Amniotic stem cell (primary cell): Measurements from ENCODE around the gene VAV2.

ENCODE experiments used
- DNase-seq: peaks from one replicate; lab custom pipeline; 2025; lab: John Stamatoyannopoulos, UW

Gene VAV2

DNA sequence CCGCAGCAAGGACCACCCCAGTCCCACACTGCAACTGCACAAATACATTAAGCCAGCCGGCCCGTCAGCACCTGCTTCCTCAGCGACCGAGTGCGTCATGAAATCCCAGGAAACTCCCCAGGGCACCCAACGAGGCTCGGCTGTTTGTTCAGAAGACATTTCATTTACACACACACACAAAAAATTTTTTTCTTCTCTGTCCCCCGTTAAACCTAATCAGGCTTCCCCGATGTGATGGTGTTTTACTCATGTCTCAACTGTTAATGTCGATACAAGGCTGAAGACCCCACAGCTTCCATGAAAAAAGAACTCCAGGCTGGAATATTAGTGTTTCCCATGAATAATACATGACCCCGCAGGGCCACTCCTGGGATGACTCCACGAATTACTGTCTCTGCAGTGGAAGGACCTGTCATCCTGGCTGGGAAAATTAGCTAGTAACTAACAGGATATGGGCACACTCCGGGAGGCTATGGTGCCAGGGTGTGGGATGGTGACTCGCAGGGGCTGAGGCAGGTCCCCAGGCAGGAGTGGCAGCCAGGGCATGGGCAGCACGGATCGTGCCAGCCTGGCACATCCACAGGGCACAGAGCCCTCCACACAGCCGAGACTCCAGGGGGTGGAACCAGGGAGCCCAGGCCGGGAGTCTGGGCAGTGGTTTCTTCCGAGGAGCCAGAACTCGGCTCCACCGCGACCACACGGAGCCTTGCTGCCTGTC is 102.4 kb downstream of the VAV2 start:
- DNase-seq = no peak

DNA sequence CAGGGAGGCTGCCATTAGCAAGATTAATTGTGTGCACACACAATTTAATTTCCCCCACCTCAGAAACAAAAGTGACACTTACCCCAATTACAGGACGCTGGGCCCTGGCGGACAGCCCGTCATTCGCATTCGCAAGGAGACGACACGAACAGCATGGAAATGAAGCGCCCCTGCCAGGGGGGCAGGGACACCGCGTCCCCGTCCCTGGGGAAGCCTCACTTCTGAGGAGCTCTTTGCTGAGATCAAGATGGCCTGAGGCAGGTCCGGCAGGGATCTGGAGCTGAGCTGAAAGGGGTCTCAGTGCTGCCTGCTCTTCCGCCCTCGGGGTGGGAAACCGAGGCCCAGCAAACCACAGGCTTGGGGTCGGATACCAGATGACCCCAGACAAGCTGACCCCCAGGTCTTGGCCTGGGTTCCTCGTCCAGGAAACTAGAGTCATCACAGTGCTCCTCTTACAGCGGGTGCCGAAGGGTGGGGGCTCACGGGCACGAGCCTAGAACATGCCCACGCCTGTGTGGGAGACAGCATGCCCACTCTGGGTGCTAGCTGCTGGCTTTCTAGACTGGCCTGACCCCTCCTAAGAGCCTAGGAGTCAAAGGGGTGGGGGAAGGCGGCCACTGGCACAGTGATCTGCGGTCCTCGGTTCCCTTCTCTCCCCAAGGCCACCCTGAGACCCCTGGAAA is 103.2 kb downstream of the VAV2 start:
- DNase-seq = no peak

DNA sequence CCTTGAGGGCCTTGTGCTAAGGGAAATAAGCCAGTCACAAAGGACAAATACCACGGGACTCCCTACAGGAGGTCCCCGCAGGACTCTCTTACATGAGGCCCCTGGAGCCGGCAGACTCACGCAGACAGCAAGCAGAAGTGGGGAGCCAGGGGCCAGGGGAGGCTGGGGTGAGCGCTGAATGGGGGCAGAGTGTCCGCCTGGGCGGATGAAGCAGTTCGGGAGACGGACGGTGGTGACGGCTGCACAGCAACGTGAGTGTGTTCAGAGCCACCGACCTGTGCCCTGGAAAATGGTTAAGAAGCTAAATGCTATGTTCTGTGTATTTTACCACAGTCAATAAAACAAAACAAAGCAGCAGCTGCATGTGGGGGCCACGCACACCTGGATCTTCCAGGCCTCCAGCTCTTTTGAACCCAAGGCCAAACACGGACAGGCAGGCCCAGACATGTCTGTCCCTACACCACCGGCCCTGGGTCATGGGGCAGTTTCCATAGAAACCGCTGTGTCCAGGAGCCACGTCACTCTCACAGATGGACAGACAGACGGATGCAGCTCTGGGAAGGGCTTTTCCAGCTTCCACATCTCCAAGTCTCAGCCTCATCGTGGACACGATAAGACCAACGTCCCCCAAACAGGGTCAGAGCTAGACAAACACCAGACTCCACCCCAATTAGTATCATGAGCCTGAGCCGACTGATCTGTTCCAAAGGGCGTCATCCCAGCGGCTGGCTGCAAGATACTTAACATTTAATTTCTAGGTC is 103.9 kb downstream of the VAV2 start:
- DNase-seq = no peak

DNA sequence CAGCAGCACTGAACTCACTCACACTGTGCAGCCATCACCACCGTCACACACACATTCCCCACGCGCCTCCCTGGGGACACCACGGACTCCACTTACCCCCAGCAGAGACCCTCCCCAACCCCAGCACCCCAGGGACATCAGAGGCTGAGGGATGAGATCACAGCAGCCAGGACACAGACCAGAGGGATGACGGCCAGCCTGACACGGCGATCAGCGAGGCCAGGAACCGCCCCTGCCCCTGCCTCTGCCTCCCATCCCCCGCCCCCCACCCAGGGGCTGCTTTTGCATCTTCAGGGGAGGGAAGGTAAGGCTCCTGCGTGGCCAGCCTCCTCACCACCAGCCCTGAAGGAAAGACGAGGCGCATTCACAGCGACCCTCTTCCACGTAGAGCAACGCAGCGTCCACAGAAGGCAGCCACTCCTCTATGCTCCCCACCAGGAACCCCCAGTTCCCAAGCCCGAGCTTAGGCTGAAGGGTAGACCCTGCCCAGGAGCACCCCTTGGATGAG is 104.5 kb downstream of the VAV2 start:
- no peak for DNase-seq

DNA sequence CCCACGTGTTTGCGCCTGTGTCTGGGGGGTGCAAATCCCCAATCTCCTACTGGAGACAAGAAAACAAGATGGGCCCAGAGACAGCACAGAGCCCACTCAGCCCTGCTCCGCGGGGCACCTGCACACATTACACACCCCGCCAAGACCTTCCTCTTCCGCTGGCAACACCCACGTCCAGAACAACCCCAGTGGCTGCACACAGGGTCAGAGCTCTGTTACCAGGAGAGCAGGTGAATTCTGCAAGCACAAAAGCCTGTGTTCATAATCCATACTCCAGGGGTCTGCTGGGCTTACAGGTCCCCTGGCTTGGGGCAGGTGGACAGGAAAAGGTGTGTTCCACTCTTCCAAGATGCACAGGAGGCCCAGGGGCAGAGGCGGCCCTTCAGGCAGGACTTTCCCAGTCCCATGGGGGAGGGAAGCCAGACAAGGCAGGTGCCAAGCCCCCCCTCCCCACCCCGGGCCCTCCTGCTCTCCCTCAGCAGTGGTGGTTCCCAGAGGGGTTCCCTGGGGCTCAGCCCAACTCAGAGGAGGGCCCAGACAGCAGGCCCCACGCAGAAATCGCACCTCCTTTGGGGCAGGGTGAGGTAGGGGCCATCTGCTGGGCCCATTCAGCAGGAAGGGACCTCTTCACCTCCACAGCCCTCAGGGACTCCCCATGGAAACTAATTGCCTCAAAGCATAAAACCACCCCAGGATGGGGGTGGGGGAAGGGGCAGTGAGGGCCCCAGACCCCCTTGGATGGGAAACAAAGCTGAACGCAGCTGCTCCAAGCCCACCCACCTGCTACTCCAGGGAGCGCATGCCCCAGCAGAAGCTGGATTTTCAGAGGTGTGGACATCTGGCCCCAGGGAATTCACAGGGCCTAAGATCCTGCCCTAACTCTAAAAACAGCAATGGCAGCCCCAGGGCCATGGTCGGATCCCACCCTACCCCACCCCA is 105.3 kb downstream of the VAV2 start:
- no peak for DNase-seq

- no peak for DNase-seq
These were observed 107.0 kb downstream of the VAV2 start for GRCh38 chr9:133884907-133885744.

DNA sequence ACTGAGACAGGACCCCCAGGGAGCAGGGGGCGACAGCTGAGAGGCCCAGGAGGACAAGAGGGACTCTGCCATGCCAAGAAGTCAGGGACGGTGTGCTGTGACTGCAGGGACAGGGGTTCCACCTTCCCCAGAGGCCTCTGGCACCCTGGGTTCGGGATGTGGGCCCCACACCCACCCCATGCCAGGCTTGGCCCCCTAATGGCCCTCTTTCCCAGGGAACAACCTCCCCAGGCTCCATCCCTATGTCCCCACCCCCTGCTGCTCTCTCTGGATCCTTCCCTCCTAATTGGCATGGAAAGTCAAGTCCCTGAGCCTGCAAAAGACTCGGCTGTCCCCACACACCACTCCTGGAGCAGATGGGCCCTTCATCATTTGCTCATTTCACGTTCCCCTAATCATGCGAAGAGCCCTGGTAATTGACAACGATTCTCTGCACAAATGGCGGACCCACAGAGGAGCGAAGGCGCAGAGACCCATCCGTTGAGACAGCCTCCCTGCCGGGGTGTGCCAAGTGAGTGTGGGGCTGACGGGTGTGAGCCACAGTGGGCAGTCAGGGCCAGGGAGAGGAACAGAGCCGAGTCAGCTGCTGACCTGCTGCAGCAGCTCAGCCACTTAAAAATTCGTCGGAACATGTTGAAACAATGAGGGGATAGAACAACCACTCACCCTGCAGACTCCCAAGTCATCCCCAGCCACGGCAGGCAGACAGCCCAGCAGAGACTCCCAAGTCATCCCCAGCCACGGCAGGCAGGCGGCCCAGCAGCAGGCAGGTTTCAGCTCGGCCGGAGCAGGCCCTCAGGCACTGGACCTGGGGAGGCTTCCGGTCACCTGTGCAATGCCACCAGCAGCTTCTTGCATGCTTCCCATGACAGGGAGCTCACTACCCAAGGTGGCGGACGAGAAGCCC is 109.0 kb downstream of the VAV2 start:
- DNase-seq = no peak

DNA sequence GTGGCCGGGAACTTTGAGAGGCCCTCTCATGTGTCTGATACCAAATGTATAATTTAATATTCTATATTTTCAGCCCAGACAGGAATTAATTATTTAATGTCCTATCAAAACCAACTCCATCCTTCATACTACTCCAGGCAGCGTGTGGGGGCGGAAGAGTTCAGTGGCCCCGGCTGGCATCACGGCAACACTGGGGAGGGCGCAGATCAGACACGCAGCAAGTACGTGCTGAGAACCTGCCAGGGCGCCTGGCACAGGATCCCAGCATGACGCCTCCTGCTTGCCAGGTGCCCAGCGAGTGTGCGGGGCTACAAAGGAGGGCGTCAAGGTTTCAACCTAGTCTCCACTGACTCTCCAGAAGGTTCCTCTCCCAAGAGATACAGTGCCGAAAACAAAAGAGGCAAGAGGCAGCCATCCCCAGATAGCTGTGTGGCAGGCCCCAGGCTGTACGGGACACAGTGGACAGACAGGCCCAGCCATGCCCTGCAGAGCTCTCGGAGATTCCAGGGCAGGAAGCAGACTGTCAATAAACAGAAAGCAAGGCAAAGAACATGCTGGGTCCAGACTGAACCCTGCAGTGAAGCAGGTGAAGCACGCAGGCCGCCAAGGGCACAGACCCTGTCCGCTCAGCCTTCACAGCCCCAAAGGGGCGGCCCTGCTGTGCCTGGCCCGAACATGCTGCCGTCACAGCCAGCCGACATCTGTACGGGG is 110.3 kb downstream of the VAV2 start:
- no peak for DNase-seq

- DNase-seq = no peak
These were observed 111.1 kb downstream of the VAV2 start for GRCh38 chr9:133880851-133881661.

- no peak for DNase-seq
These were observed 112.0 kb downstream of the VAV2 start for GRCh38 chr9:133880136-133880535.

DNA sequence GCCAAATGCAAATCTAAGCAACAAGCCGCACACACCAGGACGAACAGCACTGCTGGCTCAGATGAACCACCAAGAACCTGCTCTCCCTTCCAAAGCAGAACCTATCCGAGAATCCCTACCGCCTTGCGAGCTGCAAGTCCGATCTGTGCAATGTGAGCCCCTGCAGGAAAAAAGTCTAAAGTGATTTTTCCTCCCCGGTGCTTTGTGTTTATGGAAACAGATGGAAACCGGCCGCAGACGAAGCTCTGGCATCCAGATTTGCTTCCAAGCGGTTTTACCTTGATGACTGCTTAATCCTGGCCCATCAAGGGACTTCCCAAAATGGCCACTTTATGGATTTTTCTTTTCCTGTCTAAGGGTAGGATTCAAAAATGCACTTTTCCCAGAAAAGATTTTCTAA is 112.5 kb downstream of the VAV2 start:
- DNase-seq = no peak

DNA sequence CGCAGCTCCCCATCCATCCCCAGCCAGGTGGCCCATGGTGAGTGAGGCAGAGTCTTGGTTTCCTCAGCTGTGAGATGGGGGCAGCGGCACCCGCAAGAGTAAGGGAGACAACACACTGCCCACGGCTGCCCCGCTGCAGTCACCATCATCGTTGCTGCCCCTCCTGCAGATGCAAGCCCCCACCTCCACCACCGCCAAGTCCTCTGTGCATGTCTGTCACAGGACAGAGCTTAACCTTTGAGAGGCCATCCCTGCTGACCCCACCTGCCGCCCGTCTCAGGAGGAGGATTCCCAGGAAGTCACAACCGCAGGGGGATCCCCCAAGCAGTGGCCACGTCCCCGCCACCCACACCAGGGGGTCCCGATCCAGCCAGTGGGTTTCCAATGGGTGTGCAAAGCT is 113.7 kb downstream of the VAV2 start:
- no peak for DNase-seq

DNA sequence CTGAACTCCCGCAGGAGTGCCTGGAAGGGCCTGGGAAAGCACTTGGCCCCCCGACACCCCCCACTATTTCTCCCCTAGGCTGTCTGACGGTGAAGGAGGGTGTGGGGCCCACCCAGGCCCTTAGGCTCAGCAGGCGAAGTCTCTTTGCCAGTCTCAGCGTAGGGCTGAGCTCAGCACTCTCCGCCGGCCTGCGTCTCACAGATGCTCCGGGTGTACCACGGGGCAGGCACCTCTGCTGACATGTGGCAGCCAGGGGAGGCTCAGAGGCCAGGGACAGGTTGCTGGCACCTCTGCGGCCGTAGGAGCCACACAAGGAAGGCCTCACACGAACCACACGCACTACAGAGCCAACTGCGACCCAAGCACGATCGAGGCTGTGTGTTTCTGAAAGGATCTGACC is 114.2 kb downstream of the VAV2 start:
- no peak for DNase-seq

DNA sequence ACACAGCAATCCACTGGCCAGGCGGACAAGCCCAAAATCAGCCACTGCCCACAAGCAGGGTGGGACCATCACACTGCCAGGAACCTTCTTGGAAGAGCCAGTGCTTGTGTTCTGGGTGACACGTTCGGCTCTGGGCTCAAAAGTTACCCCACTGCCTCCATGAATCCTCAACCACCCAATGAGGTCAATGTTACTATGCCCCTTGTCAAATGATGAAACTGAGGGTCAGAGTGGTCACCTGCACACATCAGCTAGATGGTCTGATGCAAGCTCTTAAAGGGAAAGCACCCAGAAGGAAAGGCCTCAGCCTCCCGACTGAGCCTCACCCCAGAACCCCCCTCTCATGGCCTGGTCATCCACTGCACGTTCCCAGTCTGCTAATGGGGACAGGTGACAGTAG is 114.8 kb downstream of the VAV2 start:
- no peak for DNase-seq

- DNase-seq = no peak
These were observed 115.3 kb downstream of the VAV2 start for GRCh38 chr9:133876836-133877235.

DNA sequence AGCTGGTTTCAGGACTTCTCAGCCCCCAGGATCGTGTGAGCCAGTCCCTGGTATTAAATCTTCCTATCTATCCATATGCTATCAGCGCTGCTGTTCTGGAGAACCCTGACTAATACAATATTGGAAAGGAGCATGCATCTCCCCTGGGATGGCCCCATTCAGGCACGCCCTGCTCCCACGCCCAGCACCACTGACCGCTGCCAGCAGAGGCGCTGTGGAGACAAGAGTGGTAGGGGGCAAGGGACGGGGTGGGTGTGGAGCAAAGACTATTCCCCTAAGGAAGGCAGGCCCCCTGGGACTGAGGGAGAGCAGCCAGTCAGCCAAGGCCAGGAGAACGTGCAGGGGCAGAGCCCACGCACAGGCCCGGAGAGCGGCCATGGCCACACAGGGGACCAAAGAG is 116.0 kb downstream of the VAV2 start:
- no peak for DNase-seq

- no peak for DNase-seq
These were observed 117.0 kb downstream of the VAV2 start for GRCh38 chr9:133875131-133875530.

DNA sequence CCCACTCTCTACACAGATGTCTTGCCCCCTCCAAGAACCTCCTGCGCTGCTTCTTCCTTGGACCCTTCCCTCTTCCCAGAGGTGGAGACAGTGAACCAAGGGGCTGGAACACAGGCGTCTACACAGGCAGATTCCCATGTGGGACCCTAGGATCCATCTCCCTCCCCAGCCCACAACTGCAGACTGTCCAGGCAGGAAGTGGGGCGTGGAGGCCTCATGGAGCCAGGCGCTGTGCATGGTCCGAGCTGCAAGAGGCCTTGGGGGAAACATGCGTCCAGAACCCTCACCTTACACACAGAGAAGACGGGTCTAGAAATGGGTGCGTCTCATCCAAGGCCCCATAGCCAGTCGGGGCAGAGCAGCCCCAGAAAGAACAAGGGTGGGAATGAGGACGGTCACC is 117.5 kb downstream of the VAV2 start:
- DNase-seq = no peak
